ENCODE measurements around the gene AVPI1.

The AVPI1 gene

DNA sequence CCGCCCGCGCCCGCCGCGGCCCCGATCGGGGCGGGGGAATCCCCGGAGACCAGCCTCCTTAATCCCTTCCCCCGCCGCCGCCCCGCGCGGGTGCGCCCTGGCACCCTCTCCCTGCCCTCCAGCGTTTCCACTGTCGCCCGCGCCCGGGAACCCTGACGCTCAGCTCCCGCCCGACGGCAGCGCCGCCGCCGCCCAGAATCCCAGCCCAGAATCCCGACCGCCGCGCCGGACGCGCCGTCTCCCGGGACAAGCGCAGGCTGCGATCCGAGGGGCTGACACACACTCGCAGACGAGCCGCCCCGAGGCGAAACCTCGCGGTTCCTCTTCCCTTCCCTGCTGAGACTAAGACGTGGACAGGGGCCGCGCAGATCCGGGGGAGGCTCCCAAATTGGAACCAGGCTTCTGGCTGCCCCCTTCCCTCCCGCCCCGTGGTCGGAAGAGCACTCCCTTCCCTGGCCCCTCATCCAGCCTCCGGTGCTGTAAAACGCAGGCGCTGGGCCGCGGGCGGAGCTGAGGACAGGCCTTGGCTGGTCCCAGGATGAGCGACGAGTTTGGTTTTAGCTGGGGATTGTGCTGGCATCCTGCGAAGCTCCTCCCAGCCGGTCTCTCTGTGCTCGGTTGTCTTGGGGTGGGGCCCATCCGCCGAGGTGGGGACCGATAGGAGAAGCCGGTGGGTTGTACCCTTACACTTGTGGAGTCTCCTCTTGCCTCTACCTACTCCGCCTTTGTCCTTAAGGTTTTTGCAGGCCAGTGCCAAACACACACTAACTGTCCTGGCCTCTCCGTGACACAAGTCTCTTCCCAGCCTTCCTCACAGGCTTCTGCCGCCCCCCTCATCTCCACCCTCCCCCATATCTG lies 27.6 kb upstream of the AVPI1 start:
- H3K9me3 ChIP-seq (ENCODE audit: control insufficient read depth, insufficient read depth, low read depth, low read length): no peaks in the 10 kb centered on the region
- peak overlapping the region; percentile 95 for H3K27ac ChIP-seq (ENCODE audit: extremely low read depth, low read depth, low read length)
- POLR2A ChIA-PET: interaction anchor here (0.6 to 4.9 kb wide), 11 partner anchors 9 to 727 kb away, joined by 3 to 36 read pairs (median 4); partner anchors contain the start of genes AVPI1 and ZFYVE27
- H3K4me1 ChIP-seq (ENCODE audit: control insufficient read depth, insufficient read depth, low read length): peaks cover 18% of the 10 kb centered on the region
- peak overlapping the region; percentile 54 for H3K4me3 ChIP-seq (ENCODE audit: low read depth, low read length)
- CTCF ChIA-PET: interaction anchor here (0.6 to 20.4 kb wide), 6 partner anchors 9 to 189 kb away, joined by 3 to 487 read pairs (median 4); partner anchors contain the start of genes AVPI1 and ZFYVE27
- peaks cover 7 to 21% of the 10 kb centered on the region in 2 experiments; a peak in 2 of 3 replicates for H3K36me3 ChIP-seq (ENCODE audit: control insufficient read depth in 2 of 2, insufficient read depth in 1 of 2, low read length in 2 of 2)
- TF ChIP-seq GFI1B (tag by site-specific recombination; IDR thresholded peaks at IDR 0.05): no peak
- no peak for TF ChIP-seq ZNF112 (tag by site-specific recombination; IDR thresholded peaks at IDR 0.05)
- TF ChIP-seq, protein P1, sequence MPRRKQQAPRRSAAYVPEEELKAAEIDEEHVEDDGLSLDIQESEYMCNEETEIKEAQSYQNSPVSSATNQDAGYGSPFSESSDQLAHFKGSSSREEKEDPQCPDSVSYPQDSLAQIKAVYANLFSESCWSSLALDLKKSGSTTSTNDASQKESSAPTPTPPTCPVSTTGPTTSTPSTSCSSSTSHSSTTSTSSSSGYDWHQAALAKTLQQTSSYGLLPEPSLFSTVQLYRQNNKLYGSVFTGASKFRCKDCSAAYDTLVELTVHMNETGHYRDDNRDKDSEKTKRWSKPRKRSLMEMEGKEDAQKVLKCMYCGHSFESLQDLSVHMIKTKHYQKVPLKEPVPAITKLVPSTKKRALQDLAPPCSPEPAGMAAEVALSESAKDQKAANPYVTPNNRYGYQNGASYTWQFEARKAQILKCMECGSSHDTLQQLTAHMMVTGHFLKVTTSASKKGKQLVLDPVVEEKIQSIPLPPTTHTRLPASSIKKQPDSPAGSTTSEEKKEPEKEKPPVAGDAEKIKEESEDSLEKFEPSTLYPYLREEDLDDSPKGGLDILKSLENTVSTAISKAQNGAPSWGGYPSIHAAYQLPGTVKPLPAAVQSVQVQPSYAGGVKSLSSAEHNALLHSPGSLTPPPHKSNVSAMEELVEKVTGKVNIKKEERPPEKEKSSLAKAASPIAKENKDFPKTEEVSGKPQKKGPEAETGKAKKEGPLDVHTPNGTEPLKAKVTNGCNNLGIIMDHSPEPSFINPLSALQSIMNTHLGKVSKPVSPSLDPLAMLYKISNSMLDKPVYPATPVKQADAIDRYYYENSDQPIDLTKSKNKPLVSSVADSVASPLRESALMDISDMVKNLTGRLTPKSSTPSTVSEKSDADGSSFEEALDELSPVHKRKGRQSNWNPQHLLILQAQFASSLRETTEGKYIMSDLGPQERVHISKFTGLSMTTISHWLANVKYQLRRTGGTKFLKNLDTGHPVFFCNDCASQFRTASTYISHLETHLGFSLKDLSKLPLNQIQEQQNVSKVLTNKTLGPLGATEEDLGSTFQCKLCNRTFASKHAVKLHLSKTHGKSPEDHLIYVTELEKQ (tag by site-specific recombination; IDR thresholded peaks at IDR 0.05; ENCODE audit: borderline replicate concordance): no peak
- no peak for TF ChIP-seq ZNF48 (tag by site-specific recombination; IDR thresholded peaks at IDR 0.05)
- TF ChIP-seq, protein P2, sequence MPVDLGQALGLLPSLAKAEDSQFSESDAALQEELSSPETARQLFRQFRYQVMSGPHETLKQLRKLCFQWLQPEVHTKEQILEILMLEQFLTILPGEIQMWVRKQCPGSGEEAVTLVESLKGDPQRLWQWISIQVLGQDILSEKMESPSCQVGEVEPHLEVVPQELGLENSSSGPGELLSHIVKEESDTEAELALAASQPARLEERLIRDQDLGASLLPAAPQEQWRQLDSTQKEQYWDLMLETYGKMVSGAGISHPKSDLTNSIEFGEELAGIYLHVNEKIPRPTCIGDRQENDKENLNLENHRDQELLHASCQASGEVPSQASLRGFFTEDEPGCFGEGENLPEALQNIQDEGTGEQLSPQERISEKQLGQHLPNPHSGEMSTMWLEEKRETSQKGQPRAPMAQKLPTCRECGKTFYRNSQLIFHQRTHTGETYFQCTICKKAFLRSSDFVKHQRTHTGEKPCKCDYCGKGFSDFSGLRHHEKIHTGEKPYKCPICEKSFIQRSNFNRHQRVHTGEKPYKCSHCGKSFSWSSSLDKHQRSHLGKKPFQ (tag by site-specific recombination; IDR thresholded peaks at IDR 0.05): no peak
- TF ChIP-seq, protein P3, sequence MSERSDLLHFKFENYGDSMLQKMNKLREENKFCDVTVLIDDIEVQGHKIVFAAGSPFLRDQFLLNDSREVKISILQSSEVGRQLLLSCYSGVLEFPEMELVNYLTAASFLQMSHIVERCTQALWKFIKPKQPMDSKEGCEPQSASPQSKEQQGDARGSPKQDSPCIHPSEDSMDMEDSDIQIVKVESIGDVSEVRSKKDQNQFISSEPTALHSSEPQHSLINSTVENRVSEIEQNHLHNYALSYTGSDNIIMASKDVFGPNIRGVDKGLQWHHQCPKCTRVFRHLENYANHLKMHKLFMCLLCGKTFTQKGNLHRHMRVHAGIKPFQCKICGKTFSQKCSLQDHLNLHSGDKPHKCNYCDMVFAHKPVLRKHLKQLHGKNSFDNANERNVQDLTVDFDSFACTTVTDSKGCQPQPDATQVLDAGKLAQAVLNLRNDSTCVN (tag by site-specific recombination; optimal IDR thresholded peaks at IDR 0.05): peak; percentile 95
- TF ChIP-seq ZNF174 (tag by site-specific recombination; IDR thresholded peaks at IDR 0.05): no peak
- TF ChIP-seq ZNF792 (tag by site-specific recombination; IDR thresholded peaks at IDR 0.05): no peak
- TF ChIP-seq, protein P4, sequence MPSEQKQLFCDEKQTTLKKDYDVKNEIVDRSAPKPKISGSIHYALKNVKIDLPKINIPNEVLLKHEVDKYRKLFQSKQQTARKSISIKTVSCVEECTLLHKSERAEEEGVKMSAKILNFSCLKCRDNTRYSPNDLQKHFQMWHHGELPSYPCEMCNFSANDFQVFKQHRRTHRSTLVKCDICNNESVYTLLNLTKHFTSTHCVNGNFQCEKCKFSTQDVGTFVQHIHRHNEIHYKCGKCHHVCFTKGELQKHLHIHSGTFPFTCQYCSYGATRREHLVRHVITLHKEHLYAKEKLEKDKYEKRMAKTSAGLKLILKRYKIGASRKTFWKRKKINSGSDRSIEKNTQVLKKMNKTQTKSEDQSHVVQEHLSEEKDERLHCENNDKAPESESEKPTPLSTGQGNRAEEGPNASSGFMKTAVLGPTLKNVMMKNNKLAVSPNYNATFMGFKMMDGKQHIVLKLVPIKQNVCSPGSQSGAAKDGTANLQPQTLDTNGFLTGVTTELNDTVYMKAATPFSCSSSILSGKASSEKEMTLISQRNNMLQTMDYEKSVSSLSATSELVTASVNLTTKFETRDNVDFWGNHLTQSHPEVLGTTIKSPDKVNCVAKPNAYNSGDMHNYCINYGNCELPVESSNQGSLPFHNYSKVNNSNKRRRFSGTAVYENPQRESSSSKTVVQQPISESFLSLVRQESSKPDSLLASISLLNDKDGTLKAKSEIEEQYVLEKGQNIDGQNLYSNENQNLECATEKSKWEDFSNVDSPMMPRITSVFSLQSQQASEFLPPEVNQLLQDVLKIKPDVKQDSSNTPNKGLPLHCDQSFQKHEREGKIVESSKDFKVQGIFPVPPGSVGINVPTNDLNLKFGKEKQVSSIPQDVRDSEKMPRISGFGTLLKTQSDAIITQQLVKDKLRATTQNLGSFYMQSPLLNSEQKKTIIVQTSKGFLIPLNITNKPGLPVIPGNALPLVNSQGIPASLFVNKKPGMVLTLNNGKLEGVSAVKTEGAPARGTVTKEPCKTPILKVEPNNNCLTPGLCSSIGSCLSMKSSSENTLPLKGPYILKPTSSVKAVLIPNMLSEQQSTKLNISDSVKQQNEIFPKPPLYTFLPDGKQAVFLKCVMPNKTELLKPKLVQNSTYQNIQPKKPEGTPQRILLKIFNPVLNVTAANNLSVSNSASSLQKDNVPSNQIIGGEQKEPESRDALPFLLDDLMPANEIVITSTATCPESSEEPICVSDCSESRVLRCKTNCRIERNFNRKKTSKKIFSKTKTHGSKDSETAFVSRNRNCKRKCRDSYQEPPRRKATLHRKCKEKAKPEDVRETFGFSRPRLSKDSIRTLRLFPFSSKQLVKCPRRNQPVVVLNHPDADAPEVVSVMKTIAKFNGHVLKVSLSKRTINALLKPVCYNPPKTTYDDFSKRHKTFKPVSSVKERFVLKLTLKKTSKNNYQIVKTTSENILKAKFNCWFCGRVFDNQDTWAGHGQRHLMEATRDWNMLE (tag by site-specific recombination; conservative IDR thresholded peaks at IDR 0.05; ENCODE audit: low read depth): no peak
- no peak for TF ChIP-seq GLIS1 (tag by site-specific recombination; IDR thresholded peaks at IDR 0.05)
- no peak for TF ChIP-seq ZIC2 (tag by site-specific recombination; IDR thresholded peaks at IDR 0.05)
- no peak for TF ChIP-seq ZNF776 (tag by site-specific recombination; IDR thresholded peaks at IDR 0.05; ENCODE audit: borderline replicate concordance)
- TF ChIP-seq ZNF76 (tag by site-specific recombination; IDR thresholded peaks at IDR 0.05; ENCODE audit: borderline replicate concordance, low read depth): 0 out of 2 replicates have a peak, but pooled peaks have one; percentile 3
- no peak for TF ChIP-seq ZNF121 (tag by site-specific recombination; IDR thresholded peaks at IDR 0.05)
- TF ChIP-seq ZNF169 (tag by site-specific recombination; IDR thresholded peaks at IDR 0.05): no peak
- 0 out of 2 replicates have a peak, but pooled peaks have one; percentile 42 for TF ChIP-seq ZBTB7A (tag by site-specific recombination; IDR thresholded peaks at IDR 0.05; ENCODE audit: low read depth)
- no peak for TF ChIP-seq ZFP3 (tag by site-specific recombination; IDR thresholded peaks at IDR 0.05; ENCODE audit: low read depth)
- TF ChIP-seq SCRT2 (tag by site-specific recombination; IDR thresholded peaks at IDR 0.05): peak; percentile 88
- TF ChIP-seq, protein P5, sequence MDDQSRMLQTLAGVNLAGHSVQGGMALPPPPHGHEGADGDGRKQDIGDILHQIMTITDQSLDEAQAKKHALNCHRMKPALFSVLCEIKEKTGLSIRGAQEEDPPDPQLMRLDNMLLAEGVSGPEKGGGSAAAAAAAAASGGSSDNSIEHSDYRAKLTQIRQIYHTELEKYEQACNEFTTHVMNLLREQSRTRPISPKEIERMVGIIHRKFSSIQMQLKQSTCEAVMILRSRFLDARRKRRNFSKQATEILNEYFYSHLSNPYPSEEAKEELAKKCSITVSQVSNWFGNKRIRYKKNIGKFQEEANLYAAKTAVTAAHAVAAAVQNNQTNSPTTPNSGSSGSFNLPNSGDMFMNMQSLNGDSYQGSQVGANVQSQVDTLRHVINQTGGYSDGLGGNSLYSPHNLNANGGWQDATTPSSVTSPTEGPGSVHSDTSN (CRISPR knock-in tag; IDR thresholded peaks at IDR 0.05): no peak
- TF ChIP-seq ZFHX2 (tag by site-specific recombination; conservative IDR thresholded peaks at IDR 0.05): peak; percentile 76
- TF ChIP-seq ZNF514 (tag by site-specific recombination; IDR thresholded peaks at IDR 0.05): no peak
- TF ChIP-seq, protein P6, sequence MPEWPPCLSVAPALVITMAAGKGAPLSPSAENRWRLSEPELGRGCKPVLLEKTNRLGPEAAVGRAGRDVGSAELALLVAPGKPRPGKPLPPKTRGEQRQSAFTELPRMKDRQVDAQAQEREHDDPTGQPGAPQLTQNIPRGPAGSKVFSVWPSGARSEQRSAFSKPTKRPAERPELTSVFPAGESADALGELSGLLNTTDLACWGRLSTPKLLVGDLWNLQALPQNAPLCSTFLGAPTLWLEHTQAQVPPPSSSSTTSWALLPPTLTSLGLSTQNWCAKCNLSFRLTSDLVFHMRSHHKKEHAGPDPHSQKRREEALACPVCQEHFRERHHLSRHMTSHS (tag by site-specific recombination; IDR thresholded peaks at IDR 0.05): no peak
- no peak for TF ChIP-seq ZNF571 (tag by site-specific recombination; IDR thresholded peaks at IDR 0.05)

Data from HEK293 (cell line).